DND-41 (cell line): Measurements from ENCODE around the gene TAB3.

ENCODE experiments used
- EZH2 ChIP-seq: IDR thresholded peaks from 3 replicates; pipeline ENCODE4 v1.6.1; 2012; ENCODE audit warnings: borderline replicate concordance, low read depth, mild to moderate bottlenecking, moderate library complexity, low read length, inconsistent platforms; ENCODE audit not compliant: severe bottlenecking
- TF ChIP-seq, protein P1 (sequence below): IDR thresholded peaks from 2 replicates; pipeline ENCODE4 v1.5.1; 2012; ENCODE audit warnings: borderline replicate concordance, low read length, moderate library complexity, mild to moderate bottlenecking; ENCODE audit not compliant: poor library complexity, severe bottlenecking; ENCODE audit errors: extremely low read depth

DNA sequence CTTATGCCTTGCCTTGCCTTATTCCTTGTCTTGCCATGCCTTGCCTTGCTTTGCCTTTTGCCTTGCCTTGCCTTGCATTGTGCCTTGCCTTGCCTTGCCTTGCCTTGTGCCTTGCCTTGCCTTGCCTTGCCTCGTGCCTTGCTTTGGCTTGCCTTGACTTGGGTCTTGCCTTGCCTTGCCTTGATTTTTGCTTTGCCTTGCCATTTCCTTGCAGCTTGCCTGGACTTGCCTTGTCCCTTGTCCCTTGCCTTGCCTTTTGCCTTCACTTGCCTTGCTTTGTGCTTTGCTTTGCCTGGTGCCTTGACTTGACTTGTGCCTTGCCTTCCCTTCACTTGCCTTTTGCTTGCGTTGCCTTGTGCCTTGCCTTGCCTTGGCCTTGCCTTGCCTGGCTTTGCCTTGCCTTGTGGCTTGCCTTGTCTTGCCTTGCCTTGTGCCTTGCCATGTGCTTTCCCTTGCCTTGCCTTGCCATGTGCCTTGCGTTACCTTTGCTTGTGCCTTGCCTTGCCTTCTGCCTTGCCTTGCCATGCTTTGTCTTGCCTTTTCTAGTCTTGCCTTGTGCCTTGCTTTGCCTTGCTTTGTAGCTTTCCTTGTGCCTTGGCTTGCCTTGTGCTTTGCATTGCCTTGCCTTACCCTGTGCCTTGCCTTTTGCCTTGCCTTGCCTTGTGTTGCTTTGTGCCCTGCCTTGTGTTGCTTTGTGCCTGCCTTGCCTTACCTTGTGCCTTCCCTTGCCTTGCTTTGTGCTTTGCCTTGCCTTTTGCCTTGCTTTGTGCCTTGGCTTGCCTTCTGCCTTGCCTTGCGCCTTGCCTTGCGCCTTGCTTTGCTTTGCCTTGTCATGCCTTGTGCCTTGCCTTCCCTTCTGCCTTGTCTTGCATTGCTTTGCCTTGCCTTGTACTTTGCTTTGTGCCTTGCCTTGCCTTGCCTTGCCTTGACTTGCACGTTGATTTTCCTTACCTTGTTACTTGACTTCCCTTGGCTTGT is 92.8 kb downstream of the TAB3 start:
- TF ChIP-seq, protein P1, sequence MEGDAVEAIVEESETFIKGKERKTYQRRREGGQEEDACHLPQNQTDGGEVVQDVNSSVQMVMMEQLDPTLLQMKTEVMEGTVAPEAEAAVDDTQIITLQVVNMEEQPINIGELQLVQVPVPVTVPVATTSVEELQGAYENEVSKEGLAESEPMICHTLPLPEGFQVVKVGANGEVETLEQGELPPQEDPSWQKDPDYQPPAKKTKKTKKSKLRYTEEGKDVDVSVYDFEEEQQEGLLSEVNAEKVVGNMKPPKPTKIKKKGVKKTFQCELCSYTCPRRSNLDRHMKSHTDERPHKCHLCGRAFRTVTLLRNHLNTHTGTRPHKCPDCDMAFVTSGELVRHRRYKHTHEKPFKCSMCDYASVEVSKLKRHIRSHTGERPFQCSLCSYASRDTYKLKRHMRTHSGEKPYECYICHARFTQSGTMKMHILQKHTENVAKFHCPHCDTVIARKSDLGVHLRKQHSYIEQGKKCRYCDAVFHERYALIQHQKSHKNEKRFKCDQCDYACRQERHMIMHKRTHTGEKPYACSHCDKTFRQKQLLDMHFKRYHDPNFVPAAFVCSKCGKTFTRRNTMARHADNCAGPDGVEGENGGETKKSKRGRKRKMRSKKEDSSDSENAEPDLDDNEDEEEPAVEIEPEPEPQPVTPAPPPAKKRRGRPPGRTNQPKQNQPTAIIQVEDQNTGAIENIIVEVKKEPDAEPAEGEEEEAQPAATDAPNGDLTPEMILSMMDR = no peak
- no peak for TF ChIP-seq EZH2
